GM21717 (cell line): ENCODE measurements around the gene MEP1B.
"Not testable (repeated sequence)": the region's sequence is repeated elsewhere in the genome, so short reads cannot be mapped to it uniquely, and the experiment has no call there.

Experiments
- ATAC-seq: cut with Tn5 transposase; IDR thresholded peaks from one replicate; pipeline ENCODE4 v1.9.1; 2021; ENCODE audit warnings: mild to moderate bottlenecking, moderate library complexity; ENCODE audit not compliant: unreplicated experiment

The MEP1B gene

GRCh38 chr18:32208577-32208976 lies 18.7 kb downstream of the MEP1B start:
- no peak for ATAC-seq

- no peak for ATAC-seq
Measured at GRCh38 chr18:32209685-32210445, 20.0 kb downstream of the MEP1B start.

DNA sequence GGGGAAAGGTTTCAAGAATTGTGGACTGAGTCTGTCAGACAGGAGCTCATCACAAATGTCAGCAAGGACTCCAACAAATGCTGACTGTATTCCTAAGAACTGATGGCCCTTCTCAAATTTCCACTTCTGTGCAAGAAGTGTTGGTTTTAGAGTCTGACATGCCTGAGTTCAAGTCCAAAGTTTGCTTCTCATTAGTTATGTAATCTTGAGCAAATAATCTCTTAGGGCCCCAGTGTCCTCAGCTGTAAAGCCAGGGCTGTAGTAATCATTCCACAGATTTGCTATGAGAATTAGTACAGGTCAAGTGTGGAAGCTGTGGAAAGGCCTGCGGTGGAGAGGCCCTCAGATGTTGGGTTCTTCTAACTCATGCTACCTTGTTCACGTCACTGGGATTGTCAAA lies 23.9 kb downstream of the MEP1B start:
- no peak for ATAC-seq

DNA sequence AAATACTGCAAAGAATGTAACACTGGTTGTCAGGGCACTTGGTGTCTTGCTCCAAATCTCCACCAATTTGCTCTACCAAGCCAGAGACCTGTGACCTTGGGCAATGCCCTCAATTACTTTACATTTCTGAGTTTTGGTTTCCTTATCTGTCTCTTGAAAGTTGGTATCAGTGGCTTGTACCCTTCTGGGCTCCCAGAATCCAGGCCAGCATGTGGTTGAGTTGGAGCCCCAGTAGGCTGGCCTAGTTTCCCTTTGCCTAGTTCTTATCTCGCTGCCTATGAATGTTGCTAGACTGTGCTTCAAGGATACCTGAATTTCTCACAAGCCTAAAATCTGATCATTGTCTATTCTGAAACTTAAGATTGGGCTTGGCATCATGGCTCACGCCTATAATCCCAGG lies 26.6 kb downstream of the MEP1B start:
- ATAC-seq = no peak

DNA sequence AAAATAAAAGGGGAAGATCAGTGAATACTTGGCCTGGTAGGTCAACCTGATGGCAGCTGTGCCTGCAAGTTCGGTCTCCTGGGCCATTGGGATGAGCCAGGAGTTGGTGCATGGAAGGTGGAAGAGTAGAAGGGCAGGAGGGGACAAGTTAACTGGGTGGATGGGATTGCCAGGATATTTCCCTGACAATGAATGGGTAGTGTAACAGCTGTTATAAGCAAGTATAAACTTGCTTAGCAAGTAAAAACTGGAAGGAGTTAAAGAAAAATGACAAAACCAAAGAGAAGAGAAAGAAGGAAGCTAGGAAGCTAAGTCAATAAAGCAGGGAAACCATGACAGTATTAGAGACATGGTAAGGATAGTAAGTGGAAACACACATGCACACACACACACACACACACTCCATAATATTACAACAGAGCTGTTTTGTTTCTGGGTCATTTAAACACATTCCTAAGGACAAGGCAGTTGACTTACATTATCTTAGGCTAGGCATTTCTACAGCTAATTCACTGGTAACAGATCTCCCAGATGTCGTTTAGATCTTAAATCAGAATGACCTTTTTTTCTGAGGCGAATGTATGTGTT lies 29.7 kb downstream of the MEP1B start:
- no peak for ATAC-seq

DNA sequence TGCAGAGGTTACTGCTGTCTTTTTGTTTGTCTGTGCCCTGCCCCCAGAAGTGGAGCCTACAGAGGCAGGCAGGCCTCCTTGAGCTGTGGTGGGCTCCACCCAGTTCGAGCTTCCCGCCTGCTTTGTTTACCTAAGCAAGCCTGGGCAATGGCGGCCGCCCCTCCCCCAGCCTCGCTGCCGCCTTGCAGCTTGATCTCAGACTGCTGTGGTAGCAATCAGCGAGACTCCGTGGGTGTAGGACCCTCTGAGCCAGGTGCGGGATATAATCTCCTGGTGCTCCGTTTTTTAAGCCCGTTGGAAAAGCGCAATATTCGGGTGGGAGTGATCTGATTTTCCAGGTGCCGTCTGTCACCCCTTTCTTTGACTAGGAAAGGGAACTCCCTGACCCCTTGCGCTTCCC lies 43.5 kb downstream of the MEP1B start:
- not testable (repeated sequence) for ATAC-seq

DNA sequence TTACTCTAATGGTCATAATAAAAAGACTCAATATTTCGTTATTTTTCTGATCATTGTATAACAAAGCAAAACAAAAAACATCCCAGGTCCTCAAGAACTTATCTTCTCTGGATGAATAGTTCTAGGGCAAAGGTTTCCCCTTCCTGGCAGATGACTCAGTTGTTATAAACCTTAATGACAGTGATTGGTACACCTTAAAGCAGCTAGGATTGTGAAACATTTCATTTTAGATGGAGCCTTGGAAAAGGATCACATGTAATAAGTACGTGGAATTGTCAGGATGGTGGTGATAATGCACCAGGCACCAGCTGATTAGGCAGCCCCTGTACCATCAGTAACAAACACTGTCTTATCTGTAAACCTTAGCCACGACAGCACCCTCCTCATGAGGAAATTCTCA lies 47.2 kb downstream of the MEP1B start:
- ATAC-seq = no peak

GRCh38 chr18:32238635-32239268 lies 48.9 kb downstream of the MEP1B start:
- ATAC-seq = no peak

DNA sequence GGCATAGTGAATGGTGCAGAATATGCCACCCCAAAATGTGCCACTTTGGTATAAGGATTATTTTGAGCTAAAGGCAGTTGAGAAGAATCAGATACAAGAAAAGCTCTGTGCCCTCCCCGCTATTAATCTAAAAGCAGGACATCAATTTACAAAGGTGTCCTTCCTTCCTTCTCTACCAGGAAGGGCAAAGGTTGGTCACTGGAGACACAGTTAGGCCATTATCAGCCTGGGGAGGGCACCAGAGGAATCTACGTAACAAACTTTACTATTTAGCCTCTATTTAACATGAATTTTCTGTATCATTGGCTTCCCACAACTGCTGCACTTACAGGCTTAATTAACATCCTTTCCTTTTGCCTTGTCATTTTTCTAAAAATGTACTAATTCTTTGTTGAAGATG lies 52.6 kb downstream of the MEP1B start:
- no peak for ATAC-seq

GRCh38 chr18:32243358-32243757 lies 53.5 kb downstream of the MEP1B start:
- no peak for ATAC-seq

DNA sequence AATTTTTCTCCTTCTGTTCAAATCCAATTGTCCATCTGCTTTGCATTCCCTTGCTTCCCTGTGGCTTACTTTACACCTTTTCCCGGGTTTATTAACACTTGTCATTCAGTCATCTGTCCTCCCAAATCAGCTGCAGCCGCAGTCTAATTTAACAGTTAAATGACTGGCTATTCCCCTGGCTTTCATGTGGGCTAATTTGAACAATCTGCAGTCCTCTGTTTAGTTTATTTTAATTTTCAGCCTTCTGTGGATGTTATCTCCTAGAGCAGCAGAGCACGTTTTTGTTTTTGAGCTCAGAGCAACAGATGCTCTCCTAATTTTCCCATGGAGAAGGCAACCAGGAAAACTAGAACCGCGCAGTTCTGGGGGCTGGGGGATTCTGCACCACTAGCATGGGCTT lies 55.0 kb downstream of the MEP1B start:
- ATAC-seq = no peak

GRCh38 chr18:32249147-32249929 lies 59.5 kb downstream of the MEP1B start:
- ATAC-seq = no peak

- no peak for ATAC-seq
Measured at GRCh38 chr18:32251466-32251865, 61.6 kb downstream of the MEP1B start.

GRCh38 chr18:32252141-32252860 lies 62.5 kb downstream of the MEP1B start:
- no peak for ATAC-seq

DNA sequence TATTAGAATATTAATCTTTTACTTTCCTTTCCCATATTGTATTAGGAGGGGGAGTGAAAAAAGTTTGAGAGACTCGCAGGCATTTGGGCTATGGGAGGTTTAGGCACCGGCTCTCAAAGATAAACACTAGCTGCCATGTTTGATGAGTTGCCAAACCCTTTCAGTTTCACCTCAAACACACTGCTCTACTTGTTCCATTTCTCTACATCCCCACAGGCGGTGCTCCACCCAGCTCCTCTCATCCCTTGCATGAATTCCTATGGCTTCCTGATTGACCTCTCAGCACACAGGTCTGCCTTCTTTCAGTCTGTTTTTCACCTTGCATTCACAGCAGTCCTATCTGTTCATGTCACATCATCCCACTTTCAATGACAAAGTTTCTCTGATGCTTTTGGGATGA lies 65.7 kb downstream of the MEP1B start:
- no peak for ATAC-seq

GRCh38 chr18:32257084-32257785 lies 67.4 kb downstream of the MEP1B start:
- ATAC-seq = no peak

- ATAC-seq = no peak
Measured at GRCh38 chr18:32258148-32258547, 68.3 kb downstream of the MEP1B start.

DNA sequence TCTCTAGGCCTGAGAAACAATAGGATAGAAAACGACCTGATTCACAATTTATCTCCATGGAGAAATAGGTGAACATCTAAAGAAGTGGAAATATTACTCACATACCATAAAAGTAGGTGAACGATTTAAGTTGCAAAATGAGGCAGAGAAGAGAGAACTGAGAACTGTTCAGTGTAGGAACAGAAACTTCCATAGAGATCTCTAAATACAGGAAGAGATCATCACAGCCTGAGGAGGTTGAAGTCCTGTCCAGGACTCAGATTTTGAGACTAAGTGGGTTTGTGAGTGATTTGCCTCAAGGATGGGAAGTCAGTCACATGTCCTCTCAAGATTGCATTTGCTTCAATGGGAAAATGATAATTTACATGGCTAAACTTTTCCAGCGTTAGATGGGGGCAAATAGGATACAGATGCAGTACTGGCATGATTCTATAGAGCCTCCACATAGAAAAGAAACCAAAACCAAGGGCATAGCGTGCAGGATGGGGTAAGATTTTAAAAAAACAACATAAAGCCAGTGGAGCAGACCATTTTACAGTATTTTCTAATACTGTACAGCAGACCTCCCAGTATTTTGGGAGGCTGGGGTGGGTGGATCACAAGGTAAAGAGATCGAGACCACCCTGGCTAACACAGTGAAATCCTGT lies 68.8 kb downstream of the MEP1B start:
- peak; percentile 66 for ATAC-seq

DNA sequence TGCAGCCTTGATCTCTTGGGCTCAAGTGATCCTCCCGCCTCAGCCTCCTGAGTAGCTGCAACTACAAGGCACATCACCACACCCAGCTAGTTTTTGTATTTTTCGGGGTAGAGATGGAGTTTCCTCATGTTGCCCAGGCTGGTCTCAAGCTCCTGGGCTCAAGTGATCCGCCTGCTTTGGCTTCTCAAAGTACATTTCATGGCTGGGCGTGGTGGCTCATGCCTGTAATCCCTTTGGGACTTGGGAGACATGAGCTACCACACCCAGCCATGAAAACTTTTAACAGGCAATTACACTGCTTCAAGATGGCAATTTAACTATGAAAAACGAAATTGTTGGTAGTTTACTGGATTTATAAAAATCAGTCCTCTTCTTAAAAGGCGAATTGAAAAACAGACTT lies 69.7 kb downstream of the MEP1B start:
- no peak for ATAC-seq

DNA sequence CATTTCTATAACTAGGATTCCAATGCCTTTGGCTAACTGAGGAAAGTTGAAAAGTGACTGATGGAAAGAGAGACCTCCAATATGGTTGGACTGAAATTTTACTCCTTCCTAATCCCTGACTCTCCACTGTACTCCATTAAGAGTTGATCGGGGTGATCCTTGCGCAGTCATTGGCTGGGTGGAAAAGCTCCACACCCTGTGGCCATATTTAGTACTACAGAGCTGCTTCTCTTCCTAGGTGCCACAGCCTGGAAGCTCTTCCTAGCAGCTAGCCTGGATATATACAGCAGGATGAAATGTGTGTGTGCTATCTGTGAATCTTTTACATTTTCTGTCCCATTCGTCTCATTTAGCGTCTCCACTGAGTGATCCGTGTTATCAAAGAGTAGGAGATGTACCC lies 71.2 kb downstream of the MEP1B start:
- no peak for ATAC-seq
